Natural killer cell (primary cell): ENCODE measurements around the gene GNPDA1. TPM values are rescaled to one million over a fixed set of nuclear protein-coding genes. Genes with fewer than 3 reads are reported as not detected.
"Not testable (repeated sequence)": the region's sequence is repeated elsewhere in the genome, so short reads cannot be mapped to it uniquely, and the experiment has no call there.

Experiments
- ATAC-seq, 3 donors: fragments of 150-1000 bp in 2 of 3; fragments of 200-7000 bp in 1 of 3; cut with Tn5 transposase; 1 replicate in 1 of 3; 2 replicates in 2 of 3; pipeline ENCODE4 v1.10.0; 2021; ENCODE audit warnings: mild to moderate bottlenecking in 2 of 3, moderate library complexity in 2 of 3
- DNase-seq, 2 donors: peaks; one replicate each; pipeline versions ENCODE4 v3.0.0 to v3.0.0-alpha.2; 2013 to 2021; ENCODE audit warnings: mixed read lengths in 1 of 2
- H3K27ac ChIP-seq: one replicate; pipeline ENCODE4 v1.5.1; 2013; ENCODE audit warnings: mild to moderate bottlenecking, low read length
- H3K27me3 ChIP-seq: one replicate; pipeline ENCODE4 v1.6.1; 2013; ENCODE audit warnings: low read length; ENCODE audit not compliant: control insufficient read depth, insufficient read depth
- H3K36me3 ChIP-seq: one replicate; pipeline ENCODE4 v1.6.1; 2013; ENCODE audit warnings: low read length; ENCODE audit not compliant: control insufficient read depth, insufficient read depth
- H3K4me1 ChIP-seq: one replicate; pipeline ENCODE4 v1.6.1; 2013; ENCODE audit warnings: low read length; ENCODE audit not compliant: control insufficient read depth, insufficient read depth
- H3K4me3 ChIP-seq: one replicate; pipeline ENCODE4 v1.5.1; 2013; ENCODE audit warnings: low read length
- H3K9me3 ChIP-seq: one replicate; pipeline ENCODE4 v1.6.1; 2013; ENCODE audit warnings: low read length; ENCODE audit not compliant: control insufficient read depth, insufficient read depth
- H3K27ac Mint-ChIP-seq, 2 donors: one replicate each; pipeline ENCODE4 v1.8.0; 2022; ENCODE audit warnings: mild to moderate bottlenecking in 2 of 2, mixed read lengths in 2 of 2, moderate library complexity in 1 of 2
- H3K27me3 Mint-ChIP-seq, 2 donors: one replicate each; pipeline ENCODE4 v1.8.0; 2022; ENCODE audit warnings: low read depth in 2 of 2, mixed read lengths in 2 of 2
- H3K36me3 Mint-ChIP-seq: one replicate; pipeline ENCODE4 v1.8.0; 2022; ENCODE audit warnings: mixed read lengths
- H3K4me1 Mint-ChIP-seq, 2 donors: one replicate each; pipeline ENCODE4 v1.8.0; 2022; ENCODE audit warnings: mixed read lengths in 2 of 2
- H3K4me3 Mint-ChIP-seq: one replicate; pipeline ENCODE4 v1.8.0; 2022; ENCODE audit warnings: mild to moderate bottlenecking, moderate library complexity, mixed read lengths
- H3K9me3 Mint-ChIP-seq, 2 donors: one replicate each; pipeline ENCODE4 v1.8.0; 2022; ENCODE audit warnings: mixed read lengths in 2 of 2
- WGBS: methylation state at CpG from one replicate; pipeline ENCODE4 v1.1.7; 2013; ENCODE audit warnings: missing lambda C conversion rate; ENCODE audit not compliant: insufficient coverage; 5-methylcytosine and 5-hydroxymethylcytosine counted together
- intact Hi-C: fragments of 100-400 bp; cut with micrococcal nuclease; formaldehyde crosslinking; loops from one replicate; pipeline ENCODE4 v1.14.2; 2022
- total RNA-seq, 4 donors: library from RNA; stranded (reverse); fragments of 120-200 nt in 1 of 4; gene quantifications; one replicate each; pipeline versions ENCODE4 v1.2.3 to v1.2.4, GENCODE V29; 2013 to 2022
- TF ChIP-seq, protein P1 (sequence below): fragments of 200-600 bp; IDR thresholded peaks from one replicate; pipeline ENCODE4 v1.8.0; 2022; ENCODE audit warnings: antibody characterized with exemption

GNPDA1 gene
- total RNA-seq, 3 donors from 2014 or later (not counting 1 experiment from before 2014, with no cell fraction given), result 10.7 to 12.0 (median 11.2) TPM

GRCh38 chr5:142056816-142057696 is 44.2 kb upstream of the GNPDA1 start:
- no peaks in the 10 kb centered on the region for H3K4me1 ChIP-seq
- Mint-ChIP-seq H3K27me3 (peaks cover 0 to 6% of the 10 kb centered on the region in 2 donors), H3K4me3 (no peak overlapping the region), H3K27ac (no peak overlapping the region), H3K36me3 (no peaks in the 10 kb centered on the region), H3K9me3 (no peaks in the 10 kb centered on the region), H3K4me1 (no peaks in the 10 kb centered on the region)
- no peaks in the 10 kb centered on the region for H3K27me3 ChIP-seq
- H3K27ac ChIP-seq, result no peak overlapping the region
- intact Hi-C loops, result no loop called here
- no peaks in the 10 kb centered on the region for H3K36me3 ChIP-seq
- no peaks in the 10 kb centered on the region for H3K9me3 ChIP-seq
- H3K4me3 ChIP-seq, result no peak overlapping the region
- no peak for ATAC-seq
- TF ChIP-seq, protein P1, sequence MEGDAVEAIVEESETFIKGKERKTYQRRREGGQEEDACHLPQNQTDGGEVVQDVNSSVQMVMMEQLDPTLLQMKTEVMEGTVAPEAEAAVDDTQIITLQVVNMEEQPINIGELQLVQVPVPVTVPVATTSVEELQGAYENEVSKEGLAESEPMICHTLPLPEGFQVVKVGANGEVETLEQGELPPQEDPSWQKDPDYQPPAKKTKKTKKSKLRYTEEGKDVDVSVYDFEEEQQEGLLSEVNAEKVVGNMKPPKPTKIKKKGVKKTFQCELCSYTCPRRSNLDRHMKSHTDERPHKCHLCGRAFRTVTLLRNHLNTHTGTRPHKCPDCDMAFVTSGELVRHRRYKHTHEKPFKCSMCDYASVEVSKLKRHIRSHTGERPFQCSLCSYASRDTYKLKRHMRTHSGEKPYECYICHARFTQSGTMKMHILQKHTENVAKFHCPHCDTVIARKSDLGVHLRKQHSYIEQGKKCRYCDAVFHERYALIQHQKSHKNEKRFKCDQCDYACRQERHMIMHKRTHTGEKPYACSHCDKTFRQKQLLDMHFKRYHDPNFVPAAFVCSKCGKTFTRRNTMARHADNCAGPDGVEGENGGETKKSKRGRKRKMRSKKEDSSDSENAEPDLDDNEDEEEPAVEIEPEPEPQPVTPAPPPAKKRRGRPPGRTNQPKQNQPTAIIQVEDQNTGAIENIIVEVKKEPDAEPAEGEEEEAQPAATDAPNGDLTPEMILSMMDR, result no peak
- WGBS, result 96% methylated on average over 4 of the region's 5 CpGs
- DNase-seq, result no peak

DNA sequence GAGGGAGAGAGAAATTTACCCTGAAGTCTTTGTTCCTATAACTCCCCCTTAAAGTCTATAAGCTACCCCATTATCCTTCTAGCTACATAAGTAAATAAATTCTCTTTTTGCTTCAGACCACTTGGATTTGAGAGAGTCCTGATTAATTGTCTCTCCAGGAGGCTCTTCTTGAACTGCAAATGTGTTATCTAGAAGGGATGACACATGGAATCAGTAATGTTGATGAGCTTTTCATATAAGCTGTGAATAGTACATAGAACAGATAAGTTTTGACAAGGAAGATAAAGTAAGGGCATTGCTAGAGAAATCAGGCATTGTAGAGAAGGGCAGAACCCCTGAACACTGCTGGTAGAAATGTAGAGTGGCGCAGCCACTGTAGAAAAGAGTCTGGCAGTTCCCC is 42.5 kb upstream of the GNPDA1 start:
- H3K9me3 ChIP-seq, result no peaks in the 10 kb centered on the region
- no peak for ATAC-seq
- H3K4me1 ChIP-seq, result no peaks in the 10 kb centered on the region
- H3K9me3 Mint-ChIP-seq, result no peaks in the 10 kb centered on the region
- no peaks in the 10 kb centered on the region for H3K27me3 ChIP-seq
- H3K36me3 ChIP-seq, result no peaks in the 10 kb centered on the region
- no peak overlapping the region for H3K4me3 ChIP-seq
- no peaks in the 10 kb centered on the region for H3K36me3 Mint-ChIP-seq
- H3K4me3 Mint-ChIP-seq, result no peak overlapping the region
- WGBS, result 90% methylated on average over 1 of the region's 1 CpG
- no peak overlapping the region for H3K27ac Mint-ChIP-seq
- H3K4me1 Mint-ChIP-seq, result no peaks in the 10 kb centered on the region
- DNase-seq, result no peak
- no peak overlapping the region for H3K27ac ChIP-seq
- intact Hi-C loops, result no loop called here
- H3K27me3 Mint-ChIP-seq, result peaks cover 0 to 6% of the 10 kb centered on the region in 2 donors
- TF ChIP-seq, protein P1, result no peak

- no peak overlapping the region for H3K4me3 ChIP-seq
- H3K9me3 ChIP-seq, result no peaks in the 10 kb centered on the region
- intact Hi-C loops, result no loop called here
- no peaks in the 10 kb centered on the region for H3K4me1 Mint-ChIP-seq
- peaks cover 3 to 6% of the 10 kb centered on the region in 2 donors for H3K27me3 Mint-ChIP-seq
- H3K4me3 Mint-ChIP-seq, result no peak overlapping the region
- H3K36me3 Mint-ChIP-seq, result no peaks in the 10 kb centered on the region
- no peaks in the 10 kb centered on the region for H3K9me3 Mint-ChIP-seq
- WGBS, result 77% methylated on average over 4 of the region's 4 CpGs
- H3K36me3 ChIP-seq, result no peaks in the 10 kb centered on the region
- ATAC-seq (peak in 1 of 3 donors; percentile 21), DNase-seq (no peak)
- TF ChIP-seq, protein P1, result no peak
- no peaks in the 10 kb centered on the region for H3K27me3 ChIP-seq
- no peak overlapping the region for H3K27ac ChIP-seq
- H3K4me1 ChIP-seq, result no peaks in the 10 kb centered on the region
- H3K27ac Mint-ChIP-seq, result no peak overlapping the region
These were observed 40.8 kb upstream of the GNPDA1 start for GRCh38 chr5:142053426-142054151.

DNA sequence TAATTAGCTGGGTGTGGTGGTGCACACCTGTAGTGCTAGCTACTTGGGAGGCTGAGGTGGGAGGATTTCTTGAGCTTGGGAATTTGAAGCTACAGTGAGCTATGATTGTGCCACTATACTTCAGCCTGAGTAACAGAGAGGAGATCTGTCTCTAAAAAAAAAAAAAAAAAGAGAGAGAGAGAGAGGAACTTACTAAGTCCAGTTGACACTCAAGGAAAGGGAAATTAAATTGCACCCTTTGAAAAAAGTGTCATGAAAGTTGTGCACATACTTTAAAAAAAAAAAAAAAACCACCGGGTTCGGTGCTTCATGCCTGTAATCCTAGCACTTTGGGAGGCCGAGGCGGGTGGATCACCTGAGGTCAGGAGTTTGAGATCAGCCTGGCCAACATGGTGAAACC is 39.2 kb upstream of the GNPDA1 start:
- H3K4me1 Mint-ChIP-seq, H3K27ac ChIP-seq, H3K36me3 Mint-ChIP-seq, H3K9me3 Mint-ChIP-seq, H3K4me3 Mint-ChIP-seq, H3K27ac Mint-ChIP-seq, H3K4me3 ChIP-seq, H3K27me3 ChIP-seq, H3K4me1 ChIP-seq, H3K9me3 ChIP-seq, ATAC-seq, H3K36me3 ChIP-seq, intact Hi-C loops, DNase-seq: not testable (repeated sequence)
- WGBS, result 92% methylated on average over 4 of the region's 4 CpGs
- peaks cover 8 to 14% of the 10 kb centered on the region in 2 donors for H3K27me3 Mint-ChIP-seq
